Psoas muscle (tissue), 8 donors: Measurements from ENCODE around the gene BCLAF1. TPM values are rescaled to one million over a fixed set of nuclear protein-coding genes. Genes with fewer than 3 reads are reported as not detected.

Experiments used
- ATAC-seq, 4 donors: fragments of 200-7000 bp; cut with Tn5 transposase; one replicate each; pipeline ENCODE4 v1.9.1; 2020; ENCODE audit warnings: moderate library complexity in 3 of 4, mild to moderate bottlenecking in 2 of 4
- DNase-seq, 2 donors: peaks; one replicate each; pipeline ENCODE4 v3.0.0-alpha.2; 2020
- H3K27ac ChIP-seq: fragments of 200-600 bp; one replicate; pipeline ENCODE4 v1.8.0; 2022
- H3K27me3 ChIP-seq, 3 donors: fragments of 200-600 bp in 1 of 3; one replicate each; pipeline versions ENCODE4 v1.6.1 to v1.8.0; 2013 to 2022; ENCODE audit warnings: low read length in 2 of 3, mild to moderate bottlenecking in 2 of 3, moderate library complexity in 1 of 3; ENCODE audit not compliant: insufficient read depth in 3 of 3
- H3K36me3 ChIP-seq, 2 donors: fragments of 200-600 bp in 1 of 2; one replicate each; pipeline versions ENCODE4 v1.6.1 to v1.8.0; 2013 to 2022; ENCODE audit warnings: low read depth in 1 of 2, mild to moderate bottlenecking in 1 of 2, moderate library complexity in 1 of 2; ENCODE audit not compliant: insufficient read depth in 1 of 2
- H3K4me1 ChIP-seq: fragments of 200-600 bp; one replicate; pipeline ENCODE4 v1.8.0; 2022
- H3K4me3 ChIP-seq: fragments of 200-600 bp; one replicate; pipeline ENCODE4 v1.8.0; 2022; ENCODE audit warnings: mild to moderate bottlenecking
- H3K9me3 ChIP-seq: fragments of 200-600 bp; one replicate; pipeline ENCODE4 v1.8.0; 2022
- CTCF ChIP-seq: fragments of 200-600 bp; IDR thresholded peaks from one replicate; pipeline ENCODE4 v1.8.0; 2022; ENCODE audit warnings: antibody characterized with exemption
- WGBS, 3 donors: extraction: QIAGEN DNeasy Blood & Tissue Kit; methylation state at CpG; one replicate each; pipeline versions ENCODE4 v1.1.6 to v1.1.7; 2013; 5-methylcytosine and 5-hydroxymethylcytosine counted together
- intact Hi-C, 2 donors: fragments of 100-400 bp; cut with DNase I; formaldehyde crosslinking; loops; one replicate each; pipeline versions ENCODE4 v1.11.0 to v1.14.2; 2022
- polyA plus RNA-seq, 3 donors: library from polyadenylated mRNA; stranded (reverse); fragments of 200-250 nt; gene quantifications; one replicate each; pipeline ENCODE4 v1.2.3, GENCODE V29; 2013
- total RNA-seq, 4 donors: library from RNA; stranded (reverse); fragmentation: NEBNext Ultra II Directional in 2 of 4; extraction: Animal tissue kit (Norgen Biotek cat#: 25700) in 2 of 4; gene quantifications; one replicate each; pipeline versions ENCODE4 v1.2.1 to v1.2.4, GENCODE V29; 2021 to 2023
- donor health status: healthy with polysubstance abuse.
- donor health status: DM: no; HTN: no; CAD: no; lungs with moderate emphysema.
- donor health status: Bipolar disorder and iron deficiency.
- donor health status: healthy.
- donor health status: DM: yes; HTN: yes; CAD: no.
- donor health status: DM: no; HTN: no; CAD: no.
- donor health status: DM: no; HTN: no; CAD: no.
- donor health status: DM: yes; HTN: yes; CAD: no.

The BCLAF1 gene
- total and polyA plus RNA-seq, 7 donors = 22.9 to 110 (median 82.5) TPM

DNA sequence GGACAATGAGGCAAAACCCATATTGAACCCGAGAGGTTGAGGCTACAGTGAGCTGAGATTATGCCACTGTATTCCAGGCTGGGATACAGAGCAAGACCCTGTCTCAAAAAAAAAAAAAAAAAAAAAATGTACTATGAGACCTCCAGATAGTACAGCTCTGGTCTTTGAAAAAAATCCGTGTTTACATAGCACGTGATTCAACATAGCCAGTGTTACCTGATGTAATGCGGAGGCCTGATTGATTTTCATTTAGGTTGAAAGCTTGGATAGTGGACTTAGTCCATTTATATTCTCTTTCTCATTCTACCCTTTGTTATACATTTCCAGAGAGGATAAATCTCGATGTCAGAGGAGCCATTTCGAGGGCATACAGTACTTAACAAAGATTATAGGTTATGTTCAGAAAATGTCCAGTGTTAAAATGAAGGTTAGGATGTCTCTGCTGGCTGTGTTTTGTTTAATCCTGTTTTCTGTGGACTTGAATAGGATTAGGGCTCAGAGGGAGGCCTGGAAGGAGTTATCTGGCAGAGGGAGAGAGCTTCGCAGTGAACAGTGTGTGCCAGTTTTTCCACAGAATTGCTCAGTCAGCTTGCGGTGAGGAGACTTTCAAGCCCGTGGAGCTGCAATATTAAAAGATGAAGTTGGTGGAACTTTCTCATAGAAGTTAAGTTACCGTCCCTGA is 33.9 kb upstream of the BCLAF1 start:
- H3K4me3 ChIP-seq = no peak overlapping the region
- H3K36me3 ChIP-seq = no peaks in the 10 kb centered on the region
- WGBS, 3 donors = 56 to 76% (median 65%) methylated on average over 10 of the region's 10 CpGs
- H3K27me3 ChIP-seq = no peaks in the 10 kb centered on the region
- H3K27ac ChIP-seq = no peak overlapping the region
- ATAC-seq = no peak
- intact Hi-C loops = no loop called here
- DNase-seq = no peak
- H3K9me3 ChIP-seq = no peaks in the 10 kb centered on the region
- H3K4me1 ChIP-seq = no peaks in the 10 kb centered on the region
- TF ChIP-seq CTCF = no peak

GRCh38 chr6:136319732-136320131 is 30.1 kb upstream of the BCLAF1 start:
- H3K9me3 ChIP-seq = no peaks in the 10 kb centered on the region
- H3K36me3 ChIP-seq = no peaks in the 10 kb centered on the region
- DNase-seq (no peak), ATAC-seq (no peak)
- H3K4me1 ChIP-seq = no peaks in the 10 kb centered on the region
- H3K4me3 ChIP-seq = no peak overlapping the region
- no peaks in the 10 kb centered on the region for H3K27me3 ChIP-seq
- intact Hi-C loops = loop anchor here in 1 of 2 donors (2.0 kb wide), 1 partner anchor 813 kb away; no protein-coding TSS in a partner anchor
- no peak for TF ChIP-seq CTCF
- H3K27ac ChIP-seq = no peak overlapping the region

GRCh38 chr6:136318676-136319075 is 29.0 kb upstream of the BCLAF1 start:
- Histone ChIP-seq H3K27me3 (no peaks in the 10 kb centered on the region), H3K36me3 (no peaks in the 10 kb centered on the region), H3K4me1 (no peaks in the 10 kb centered on the region), H3K9me3 (no peaks in the 10 kb centered on the region), H3K27ac (no peak overlapping the region), H3K4me3 (no peak overlapping the region)
- intact Hi-C loops = loop anchor here in 1 of 2 donors (2.0 kb wide), 1 partner anchor 812 kb away; no protein-coding TSS in a partner anchor
- DNase-seq (no peak), ATAC-seq (no peak)
- WGBS, 3 donors = 69 to 71% (median 70%) methylated on average over 4 of the region's 4 CpGs
- no peak for TF ChIP-seq CTCF

- Histone ChIP-seq H3K4me3 (no peak overlapping the region), H3K4me1 (no peaks in the 10 kb centered on the region), H3K9me3 (no peaks in the 10 kb centered on the region), H3K27me3 (no peaks in the 10 kb centered on the region), H3K36me3 (no peaks in the 10 kb centered on the region), H3K27ac (no peak overlapping the region)
- no peak for ATAC-seq
- 63 to 75% (median 70%) methylated on average over 6 of the region's 6 CpGs for WGBS, 3 donors
- no peak for DNase-seq
- intact Hi-C loops = loop anchor here in 1 of 2 donors (2.0 kb wide), 1 partner anchor 811 kb away; no protein-coding TSS in a partner anchor
- no peak for TF ChIP-seq CTCF
These were observed 28.3 kb upstream of the BCLAF1 start for GRCh38 chr6:136317971-136318370.
